ENCODE data around the gene PSMB7.

PSMB7 gene

GRCh38 chr9:124410321-124410913 lies 4.8 kb downstream of the PSMB7 start:
- no peak for DNase-seq (ENCODE audit: low read depth)

- no peak for DNase-seq (ENCODE audit: low read depth)
Measured at GRCh38 chr9:124409410-124409809, 5.8 kb downstream of the PSMB7 start.

GRCh38 chr9:124403246-124403645 lies 12.0 kb downstream of the PSMB7 start:
- no peak for DNase-seq (ENCODE audit: low read depth)

- DNase-seq (ENCODE audit: low read depth) = no peak
Measured at GRCh38 chr9:124399968-124400940, 15.0 kb downstream of the PSMB7 start.

GRCh38 chr9:124399323-124399967 lies 15.8 kb downstream of the PSMB7 start:
- DNase-seq (ENCODE audit: low read depth) = no peak

GRCh38 chr9:124398191-124398935 lies 16.9 kb downstream of the PSMB7 start:
- DNase-seq (ENCODE audit: low read depth) = no peak

GRCh38 chr9:124395826-124396225 lies 19.4 kb downstream of the PSMB7 start:
- no peak for DNase-seq (ENCODE audit: low read depth)

GRCh38 chr9:124394596-124394995 lies 20.6 kb downstream of the PSMB7 start:
- no peak for DNase-seq (ENCODE audit: low read depth)

- no peak for DNase-seq (ENCODE audit: low read depth)
Measured at GRCh38 chr9:124394167-124394566, 21.1 kb downstream of the PSMB7 start.

GRCh38 chr9:124392871-124393460 lies 22.3 kb downstream of the PSMB7 start:
- DNase-seq (ENCODE audit: low read depth) = no peak

- no peak for DNase-seq (ENCODE audit: low read depth)
Measured at GRCh38 chr9:124392254-124392870, 22.9 kb downstream of the PSMB7 start.

GRCh38 chr9:124390794-124391658 lies 24.2 kb downstream of the PSMB7 start:
- no peak for DNase-seq (ENCODE audit: low read depth)

GRCh38 chr9:124389146-124389939 lies 25.9 kb downstream of the PSMB7 start:
- no peak for DNase-seq (ENCODE audit: low read depth)

- no peak for DNase-seq (ENCODE audit: low read depth)
Measured at GRCh38 chr9:124388275-124389048, 26.8 kb downstream of the PSMB7 start.

- DNase-seq (ENCODE audit: low read depth) = no peak
Measured at GRCh38 chr9:124386201-124386600, 29.0 kb downstream of the PSMB7 start.

GRCh38 chr9:124385623-124386022 lies 29.6 kb downstream of the PSMB7 start:
- DNase-seq (ENCODE audit: low read depth) = no peak

GRCh38 chr9:124384846-124385245 lies 30.4 kb downstream of the PSMB7 start:
- no peak for DNase-seq (ENCODE audit: low read depth)

- no peak for DNase-seq (ENCODE audit: low read depth)
Measured at GRCh38 chr9:124384210-124384609, 31.0 kb downstream of the PSMB7 start.
